RPMI7951 (cell line): Measurements from ENCODE around the gene NRXN2. TPM values are rescaled to one million over a fixed set of nuclear protein-coding genes. Genes with fewer than 3 reads are reported as not detected.
"Not testable (repeated sequence)": the region's sequence is repeated elsewhere in the genome, so short reads cannot be mapped to it uniquely, and the experiment has no call there.

Source experiments
- DNase-seq: peaks from one replicate; pipeline ENCODE4 v3.0.0-alpha.2; 2012; ENCODE audit warnings: low read depth
- total RNA-seq: library from RNA; depleted of rRNA; stranded (reverse); fragments of >200 nt; shearing (Covaris generic); gene quantifications from 2 replicates; pipeline ENCODE4 v1.2.3, GENCODE V29; 2014

The NRXN2 gene
- total RNA-seq, 1 experiment from 2014 or later, result 0.36 TPM

GRCh38 chr11:64721359-64721699 is 1.7 kb downstream of the NRXN2 start:
- no peak for DNase-seq

DNA sequence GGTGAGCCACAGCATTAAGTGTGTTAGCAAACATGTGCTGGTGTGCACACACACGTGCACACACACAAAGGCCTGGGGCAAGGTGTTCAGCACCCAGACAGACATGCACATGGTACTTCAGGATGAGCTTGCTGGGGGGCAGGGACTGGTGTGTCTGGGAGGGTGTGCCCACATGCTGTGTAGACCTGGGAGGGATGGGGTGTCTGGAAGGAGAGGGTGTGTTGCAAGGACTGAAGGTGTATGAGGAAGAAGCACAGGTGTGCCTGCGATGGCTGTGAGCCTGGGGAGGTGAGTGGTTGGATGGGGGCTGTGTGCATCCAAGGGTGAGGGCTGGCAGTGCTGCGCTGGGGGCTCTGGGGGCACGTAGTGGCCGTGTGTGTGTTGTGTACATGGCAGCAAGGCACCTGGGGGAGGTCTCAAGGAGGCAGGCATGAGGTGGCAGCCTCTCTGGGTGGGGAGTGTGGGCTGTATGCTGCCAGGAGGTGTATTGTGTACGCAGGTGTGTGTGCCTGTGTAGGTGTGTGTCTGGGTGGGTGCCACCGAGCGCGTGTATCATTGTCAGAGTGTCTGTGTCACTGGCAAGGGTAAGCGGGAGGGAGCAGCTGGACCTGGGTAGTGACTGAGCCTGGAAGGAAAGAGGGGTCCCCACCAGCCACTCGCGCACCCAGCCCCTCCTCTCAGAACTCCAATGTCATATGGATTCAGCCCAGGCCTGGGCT is 2.2 kb downstream of the NRXN2 start:
- no peak for DNase-seq

GRCh38 chr11:64720167-64720566 is 2.8 kb downstream of the NRXN2 start:
- no peak for DNase-seq

DNA sequence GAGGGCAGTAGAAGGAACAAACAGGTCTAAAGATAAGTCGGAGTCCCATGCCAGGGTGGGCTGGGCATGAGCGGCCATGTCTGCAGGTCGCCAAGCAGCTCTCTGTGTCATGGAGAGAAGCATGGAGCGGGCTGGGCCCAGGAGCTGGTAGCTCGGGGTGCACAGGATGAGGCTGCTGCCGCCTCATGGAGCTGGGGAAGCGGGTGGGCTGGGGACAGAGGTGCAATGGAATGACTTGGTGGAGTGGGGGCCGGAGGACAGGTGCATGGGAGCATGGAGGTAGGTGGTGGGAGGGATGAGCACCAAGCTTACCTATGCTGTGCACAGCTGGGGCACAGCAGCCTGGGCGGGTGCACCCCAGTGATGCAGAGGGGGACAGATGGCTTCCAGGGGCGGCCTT is 3.6 kb downstream of the NRXN2 start:
- no peak for DNase-seq

DNA sequence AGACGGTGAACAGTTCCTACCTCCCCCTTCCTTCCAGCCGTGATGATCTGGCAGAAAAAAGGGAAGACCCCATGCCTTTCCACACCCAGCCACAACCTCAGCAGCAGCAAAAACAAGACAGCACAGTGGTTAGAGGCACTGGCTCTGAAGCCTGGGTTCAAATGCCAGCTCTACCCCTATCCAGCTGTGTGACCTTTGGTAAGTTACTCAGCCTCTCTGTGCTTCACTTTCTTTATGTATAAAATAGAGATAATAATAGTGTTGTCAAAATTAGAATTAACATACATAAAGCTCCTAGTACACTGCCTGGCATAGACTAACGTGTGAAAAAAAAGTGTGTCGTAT is 4.2 kb downstream of the NRXN2 start:
- no peak for DNase-seq

GRCh38 chr11:64718084-64718779 is 4.8 kb downstream of the NRXN2 start:
- no peak for DNase-seq

DNA sequence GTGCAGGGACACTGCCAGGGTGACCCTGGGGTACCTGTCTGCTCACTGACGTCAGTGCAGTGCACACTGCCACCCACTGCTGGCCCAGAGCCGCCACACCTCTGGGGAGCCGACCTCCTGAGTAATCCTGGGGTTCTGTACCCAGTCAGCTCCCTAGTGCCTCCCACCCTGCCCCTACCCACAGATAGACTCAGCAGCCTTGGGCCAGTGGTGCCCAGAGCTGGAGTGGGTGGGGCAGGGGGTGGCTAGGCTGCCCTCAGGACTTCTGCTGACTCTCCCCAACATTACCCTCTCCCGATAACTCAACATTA is 5.8 kb downstream of the NRXN2 start:
- no peak for DNase-seq

GRCh38 chr11:64716473-64717267 is 6.3 kb downstream of the NRXN2 start:
- DNase-seq, result peak; percentile 17

DNA sequence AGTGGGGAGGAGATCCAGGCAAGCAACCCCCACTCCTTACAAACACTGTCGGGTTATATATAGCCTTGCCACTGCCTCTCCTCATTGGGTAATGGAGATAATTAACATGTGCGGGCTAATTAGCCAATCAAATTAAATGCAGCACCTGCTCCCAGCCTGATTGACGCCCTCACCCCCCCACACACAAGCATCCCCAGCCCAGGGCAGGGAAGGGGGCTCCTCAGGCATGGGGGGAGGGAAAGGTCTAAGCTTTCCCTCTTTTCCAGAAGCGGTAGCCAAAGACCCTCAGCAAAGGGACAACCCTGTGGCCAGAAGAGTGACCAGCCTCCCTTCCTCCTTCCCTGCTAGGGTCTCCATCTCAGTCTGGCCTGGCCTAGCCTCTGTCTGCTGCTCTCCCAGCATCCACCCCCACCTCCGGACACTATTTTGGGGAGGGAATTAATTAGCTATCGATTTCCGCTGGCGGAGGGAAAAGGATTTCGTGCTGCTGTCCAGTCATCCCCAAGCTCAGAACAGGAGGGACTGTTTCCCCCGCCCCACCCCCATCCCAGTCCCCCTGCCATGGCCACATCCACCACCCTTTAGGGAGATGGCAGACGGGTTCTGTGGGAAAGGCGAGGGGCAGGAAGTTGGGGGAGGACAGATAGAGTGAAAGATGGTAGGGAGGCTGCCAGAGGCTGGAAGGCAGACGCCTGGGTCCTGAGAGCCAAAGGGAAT is 7.1 kb downstream of the NRXN2 start:
- no peak for DNase-seq

DNA sequence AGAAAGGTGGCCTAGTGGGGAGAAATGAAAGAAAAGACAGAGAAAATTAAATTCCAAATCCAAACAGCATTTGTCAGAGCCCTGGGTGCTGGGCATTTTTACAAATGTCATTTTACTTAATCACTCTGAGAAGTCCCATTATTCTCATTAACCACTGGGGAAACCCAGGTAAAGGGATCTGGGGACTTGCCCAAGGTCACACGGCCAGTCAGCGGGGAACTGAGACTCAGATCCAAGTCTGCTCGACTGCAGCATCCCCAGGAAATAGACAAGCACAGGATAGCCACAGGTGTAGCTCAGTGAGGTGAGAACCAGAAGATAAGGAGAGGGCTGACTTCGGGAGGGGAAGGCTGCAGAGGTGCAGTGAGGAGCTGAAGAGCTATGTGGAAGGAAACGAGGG is 7.9 kb downstream of the NRXN2 start:
- no peak for DNase-seq

GRCh38 chr11:64714666-64715065 is 8.3 kb downstream of the NRXN2 start:
- DNase-seq, result no peak

GRCh38 chr11:64713781-64714363 is 9.1 kb downstream of the NRXN2 start:
- no peak for DNase-seq

GRCh38 chr11:64713016-64713707 is 9.8 kb downstream of the NRXN2 start:
- no peak for DNase-seq

DNA sequence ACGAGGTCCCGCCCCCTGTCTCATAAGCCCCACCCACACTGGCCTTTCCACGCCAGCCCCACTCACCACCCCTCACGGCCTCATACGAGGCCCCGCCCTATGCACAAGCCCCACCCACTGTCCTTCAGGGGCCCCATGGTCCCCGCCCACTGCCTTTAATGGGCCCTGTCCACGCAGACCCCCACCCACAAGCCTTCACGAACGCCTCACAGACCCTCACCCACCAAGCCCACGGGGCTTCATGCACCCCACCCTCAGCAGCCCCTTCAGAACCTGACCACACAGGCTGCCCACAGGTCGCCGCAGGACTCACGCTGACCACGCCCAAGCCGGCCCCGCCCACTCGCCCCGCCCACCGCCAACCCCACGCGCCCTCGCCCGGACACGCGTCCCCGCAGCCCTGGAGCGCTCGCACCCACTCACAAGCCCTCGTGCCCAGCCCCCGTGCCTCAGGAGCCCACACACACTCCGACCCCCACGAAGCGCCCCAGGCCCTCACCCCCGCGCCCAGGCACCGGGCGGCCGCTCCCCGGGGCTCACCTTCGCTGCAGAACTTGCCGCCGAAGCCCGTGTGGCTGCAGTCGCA is 10.5 kb downstream of the NRXN2 start:
- no peak for DNase-seq

DNA sequence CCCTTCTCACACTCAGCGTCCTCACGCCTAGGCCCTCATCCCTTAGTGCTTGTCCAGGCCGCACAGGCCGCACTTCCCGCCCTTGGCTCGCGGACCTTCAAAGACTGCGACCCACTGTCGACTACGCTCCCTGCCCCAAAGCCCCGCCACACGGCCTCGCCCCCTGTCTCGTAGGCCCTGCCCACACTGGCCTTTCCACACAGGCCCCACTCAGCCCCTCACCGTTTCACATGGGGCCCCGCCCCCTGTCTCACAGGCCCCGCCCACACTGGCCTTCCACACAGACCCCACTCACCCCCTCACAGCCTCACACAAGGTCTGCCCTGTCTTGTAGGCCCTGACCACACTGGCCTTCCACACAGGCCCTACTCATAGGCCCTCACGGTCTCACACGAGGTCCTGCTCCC is 11.0 kb downstream of the NRXN2 start:
- DNase-seq, result no peak

- DNase-seq, result no peak
Measured at GRCh38 chr11:64711138-64711955, 11.7 kb downstream of the NRXN2 start.

DNA sequence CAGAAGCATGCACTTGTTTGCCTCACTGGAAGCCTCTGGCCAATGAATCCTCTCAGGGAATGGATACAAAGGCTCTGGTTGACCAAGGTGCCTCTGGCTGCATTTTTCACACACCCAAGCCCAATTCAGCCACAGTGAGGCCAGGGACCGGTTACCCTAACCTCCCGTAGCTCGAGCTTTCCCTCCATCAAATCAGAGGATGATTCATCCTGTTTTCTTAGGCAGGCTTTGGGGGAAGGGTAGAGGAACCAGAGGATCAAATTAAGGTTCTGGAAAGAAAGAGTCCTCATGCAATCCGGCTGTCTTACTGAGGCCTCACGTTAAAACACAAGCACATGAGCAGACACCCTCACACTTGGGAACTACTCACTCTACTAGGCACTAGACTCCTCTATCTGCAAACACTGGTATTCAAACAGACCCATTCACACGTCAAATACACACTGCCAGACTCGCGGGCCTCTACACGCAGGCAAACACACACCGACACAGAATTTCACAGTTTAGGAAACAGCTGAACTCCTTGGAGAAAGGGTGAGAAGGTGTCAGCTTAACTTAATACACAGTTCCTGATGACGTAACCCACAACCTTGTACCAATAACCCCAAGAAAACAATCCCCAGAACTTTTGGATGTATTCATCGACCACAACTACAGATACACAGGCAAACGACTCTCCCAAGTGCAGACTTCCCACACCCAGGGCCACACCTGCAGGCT is 12.4 kb downstream of the NRXN2 start:
- DNase-seq, result peak; percentile 19

GRCh38 chr11:64705501-64705900 is 17.5 kb downstream of the NRXN2 start:
- no peak for DNase-seq

DNA sequence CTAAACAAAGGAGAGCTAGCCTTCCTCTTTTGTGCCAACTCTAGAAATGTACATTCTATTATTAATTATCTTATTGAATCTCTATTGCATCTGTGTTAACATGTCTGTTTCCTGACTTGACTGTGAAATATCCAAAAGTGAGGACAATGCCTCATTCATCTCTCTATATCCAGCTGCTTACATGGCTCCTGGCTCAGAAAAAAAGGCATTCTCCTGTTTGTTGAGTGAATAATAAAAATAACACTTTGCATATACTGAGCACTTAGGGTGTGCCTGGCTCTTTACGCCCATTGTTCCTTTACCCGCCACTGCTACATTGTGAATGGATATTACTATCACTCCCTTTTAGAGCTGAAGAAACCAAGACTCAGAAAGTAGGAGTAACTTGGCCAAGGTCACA is 19.9 kb downstream of the NRXN2 start:
- DNase-seq, result no peak

DNA sequence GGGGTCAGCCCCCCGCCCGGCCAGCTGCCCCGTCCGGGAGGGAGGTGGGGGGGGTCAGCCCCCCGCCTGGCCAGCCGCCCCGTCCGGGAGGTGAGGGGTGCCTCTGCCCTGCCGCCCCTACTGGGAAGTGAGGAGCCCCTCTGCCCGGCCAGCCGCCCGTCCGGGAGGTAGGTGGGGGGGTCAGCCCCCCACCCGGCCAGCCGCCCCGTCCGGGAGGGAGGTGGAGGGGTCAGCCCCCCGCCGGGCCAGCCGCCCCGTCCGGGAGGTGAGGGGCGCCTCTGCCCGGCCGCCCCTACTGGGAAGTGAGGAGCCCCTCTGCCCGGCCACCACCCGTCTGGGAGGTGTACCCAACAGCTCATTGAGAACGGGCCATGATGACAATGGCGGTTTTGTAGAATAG is 21.0 kb downstream of the NRXN2 start:
- DNase-seq, result not testable (repeated sequence)
